ENCODE measurements around the gene THADA.

DNA sequence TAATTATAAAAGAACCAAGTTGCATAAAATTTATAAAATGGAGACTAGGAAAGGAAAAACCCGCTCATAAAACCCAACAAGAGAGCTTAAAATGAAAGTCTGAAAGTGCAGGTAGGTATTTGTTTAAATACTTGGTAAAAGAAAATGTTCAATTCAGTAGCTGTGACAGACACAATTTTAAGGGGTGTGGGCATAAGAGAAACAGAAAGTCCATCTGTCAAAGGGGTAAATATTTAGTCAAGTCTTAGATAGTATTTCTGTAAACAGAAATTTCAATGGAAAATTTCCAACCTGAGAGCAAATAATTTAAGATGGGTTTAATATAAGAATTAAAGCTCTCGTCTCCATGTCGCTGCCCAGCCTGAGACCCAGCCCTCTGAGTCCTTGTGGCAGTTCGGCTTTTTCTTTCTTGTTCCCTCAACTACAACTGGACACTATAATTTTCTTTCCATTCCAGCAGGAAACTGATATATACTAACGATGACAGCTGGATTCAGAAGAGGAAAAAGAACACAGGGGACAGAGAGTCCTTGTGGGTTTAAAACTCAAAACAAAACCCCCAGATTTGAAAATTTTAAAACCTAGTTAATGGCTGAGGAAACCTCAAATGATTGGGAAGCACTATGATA is 281.4 kb downstream of the THADA start:
- no peak for TF ChIP-seq POLR2AphosphoS5 (IDR thresholded peaks at IDR 0.05)
- TF ChIP-seq, protein P1, sequence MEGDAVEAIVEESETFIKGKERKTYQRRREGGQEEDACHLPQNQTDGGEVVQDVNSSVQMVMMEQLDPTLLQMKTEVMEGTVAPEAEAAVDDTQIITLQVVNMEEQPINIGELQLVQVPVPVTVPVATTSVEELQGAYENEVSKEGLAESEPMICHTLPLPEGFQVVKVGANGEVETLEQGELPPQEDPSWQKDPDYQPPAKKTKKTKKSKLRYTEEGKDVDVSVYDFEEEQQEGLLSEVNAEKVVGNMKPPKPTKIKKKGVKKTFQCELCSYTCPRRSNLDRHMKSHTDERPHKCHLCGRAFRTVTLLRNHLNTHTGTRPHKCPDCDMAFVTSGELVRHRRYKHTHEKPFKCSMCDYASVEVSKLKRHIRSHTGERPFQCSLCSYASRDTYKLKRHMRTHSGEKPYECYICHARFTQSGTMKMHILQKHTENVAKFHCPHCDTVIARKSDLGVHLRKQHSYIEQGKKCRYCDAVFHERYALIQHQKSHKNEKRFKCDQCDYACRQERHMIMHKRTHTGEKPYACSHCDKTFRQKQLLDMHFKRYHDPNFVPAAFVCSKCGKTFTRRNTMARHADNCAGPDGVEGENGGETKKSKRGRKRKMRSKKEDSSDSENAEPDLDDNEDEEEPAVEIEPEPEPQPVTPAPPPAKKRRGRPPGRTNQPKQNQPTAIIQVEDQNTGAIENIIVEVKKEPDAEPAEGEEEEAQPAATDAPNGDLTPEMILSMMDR (IDR thresholded peaks at IDR 0.05), result no peak

All from upper lobe of left lung (tissue), 4 donors.